Measurements from ENCODE around the gene KCTD2. TPM values are rescaled to one million over a fixed set of nuclear protein-coding genes. Genes with fewer than 3 reads are reported as not detected.

Gene KCTD2
- total and polyA plus RNA-seq, 2 experiments from 2014 or later, result 12.7 to 19.1 TPM

- peaks cover 12% of the 10 kb centered on the region for H3K4me1 ChIP-seq (ENCODE audit: insufficient read depth)
- no peaks in the 10 kb centered on the region for H4K20me1 ChIP-seq (ENCODE audit: insufficient read depth, poor library complexity, severe bottlenecking)
- peak overlapping the region; percentile 96 for H3K27ac ChIP-seq
- H3K9me2 ChIP-seq (replicated peaks; ENCODE audit: insufficient read depth), result no peaks in the 10 kb centered on the region
- DNase-seq (ENCODE audit: low spot score), result no peak
- peak overlapping the region; percentile 89 for H3K4me2 ChIP-seq
- H3K27me3 ChIP-seq, result no peaks in the 10 kb centered on the region
- H3K9me3 ChIP-seq (ENCODE audit: low read depth), result no peaks in the 10 kb centered on the region
- peak overlapping the region; percentile 93 for H2AFZ ChIP-seq
- H3K36me3 ChIP-seq (replicated peaks; ENCODE audit: insufficient read depth, low read depth), result no peaks in the 10 kb centered on the region
- 3% methylated on average over 10 of the region's 10 CpGs for WGBS (ENCODE audit: low lambda C conversion rate, missing lambda C conversion rate)
- peaks cover 17% of the 10 kb centered on the region for H3K79me2 ChIP-seq
- TF ChIP-seq, protein P1, sequence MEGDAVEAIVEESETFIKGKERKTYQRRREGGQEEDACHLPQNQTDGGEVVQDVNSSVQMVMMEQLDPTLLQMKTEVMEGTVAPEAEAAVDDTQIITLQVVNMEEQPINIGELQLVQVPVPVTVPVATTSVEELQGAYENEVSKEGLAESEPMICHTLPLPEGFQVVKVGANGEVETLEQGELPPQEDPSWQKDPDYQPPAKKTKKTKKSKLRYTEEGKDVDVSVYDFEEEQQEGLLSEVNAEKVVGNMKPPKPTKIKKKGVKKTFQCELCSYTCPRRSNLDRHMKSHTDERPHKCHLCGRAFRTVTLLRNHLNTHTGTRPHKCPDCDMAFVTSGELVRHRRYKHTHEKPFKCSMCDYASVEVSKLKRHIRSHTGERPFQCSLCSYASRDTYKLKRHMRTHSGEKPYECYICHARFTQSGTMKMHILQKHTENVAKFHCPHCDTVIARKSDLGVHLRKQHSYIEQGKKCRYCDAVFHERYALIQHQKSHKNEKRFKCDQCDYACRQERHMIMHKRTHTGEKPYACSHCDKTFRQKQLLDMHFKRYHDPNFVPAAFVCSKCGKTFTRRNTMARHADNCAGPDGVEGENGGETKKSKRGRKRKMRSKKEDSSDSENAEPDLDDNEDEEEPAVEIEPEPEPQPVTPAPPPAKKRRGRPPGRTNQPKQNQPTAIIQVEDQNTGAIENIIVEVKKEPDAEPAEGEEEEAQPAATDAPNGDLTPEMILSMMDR (IDR thresholded peaks at IDR 0.05; ENCODE audit: poor library complexity), result no peak
- TF ChIP-seq EZH2phosphoT487 (IDR thresholded peaks at IDR 0.05; ENCODE audit: low read depth, severe bottlenecking, unreplicated experiment) (no peak), EZH2 (IDR thresholded peaks at IDR 0.05; ENCODE audit: borderline replicate concordance) (no peak)
- H3K4me3 ChIP-seq, result peak overlapping the region; percentile 80
Observed at GRCh38 chr17:75013092-75013559, 33.9 kb upstream of the KCTD2 start.

GRCh38 chr17:75019146-75019545 lies 27.9 kb upstream of the KCTD2 start:
- Histone ChIP-seq H3K9me3 (ENCODE audit: low read depth) (no peaks in the 10 kb centered on the region), H3K79me2 (peaks cover 8% of the 10 kb centered on the region), H3K9me2 (replicated peaks; ENCODE audit: insufficient read depth) (no peaks in the 10 kb centered on the region), H3K4me3 (no peak overlapping the region), H3K27ac (no peak overlapping the region), H4K20me1 (ENCODE audit: insufficient read depth, poor library complexity, severe bottlenecking) (no peaks in the 10 kb centered on the region), H2AFZ (no peak overlapping the region), H3K4me1 (ENCODE audit: insufficient read depth) (no peaks in the 10 kb centered on the region), H3K4me2 (no peak overlapping the region), H3K27me3 (no peaks in the 10 kb centered on the region), H3K36me3 (replicated peaks; ENCODE audit: insufficient read depth, low read depth) (no peaks in the 10 kb centered on the region)
- WGBS (ENCODE audit: low lambda C conversion rate, missing lambda C conversion rate), result 97% methylated on average over 5 of the region's 5 CpGs
- DNase-seq (ENCODE audit: low spot score), result no peak
- TF ChIP-seq, protein P1 (IDR thresholded peaks at IDR 0.05; ENCODE audit: poor library complexity), result no peak
- TF ChIP-seq EZH2 (IDR thresholded peaks at IDR 0.05; ENCODE audit: borderline replicate concordance) (no peak), EZH2phosphoT487 (IDR thresholded peaks at IDR 0.05; ENCODE audit: low read depth, severe bottlenecking, unreplicated experiment) (no peak)

DNA sequence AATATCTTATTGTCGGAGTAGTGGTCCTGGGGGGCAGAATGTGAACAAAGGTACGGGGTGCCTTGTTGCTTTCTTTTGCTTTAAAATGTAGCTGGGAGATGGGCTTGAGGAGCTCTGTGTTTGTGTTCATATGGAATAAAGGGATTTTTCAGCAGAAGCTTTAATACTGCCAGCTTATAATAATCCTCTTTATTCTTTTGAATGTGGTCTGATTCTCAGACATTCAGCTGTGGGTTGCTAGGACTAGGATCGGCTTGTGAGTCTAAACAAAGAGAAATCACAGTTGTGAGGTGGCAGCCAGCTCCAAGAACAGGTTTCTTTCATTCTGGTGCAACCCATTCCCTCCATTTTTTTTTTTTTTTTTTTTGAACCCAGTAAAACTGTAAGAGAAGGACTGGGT lies 27.3 kb upstream of the KCTD2 start:
- no peaks in the 10 kb centered on the region for H4K20me1 ChIP-seq (ENCODE audit: insufficient read depth, poor library complexity, severe bottlenecking)
- H3K9me2 ChIP-seq (replicated peaks; ENCODE audit: insufficient read depth), result no peaks in the 10 kb centered on the region
- H3K27ac ChIP-seq, result no peak overlapping the region
- H3K9me3 ChIP-seq (ENCODE audit: low read depth), result no peaks in the 10 kb centered on the region
- TF ChIP-seq EZH2 (IDR thresholded peaks at IDR 0.05; ENCODE audit: borderline replicate concordance) (no peak), EZH2phosphoT487 (IDR thresholded peaks at IDR 0.05; ENCODE audit: low read depth, severe bottlenecking, unreplicated experiment) (no peak)
- TF ChIP-seq, protein P1 (IDR thresholded peaks at IDR 0.05; ENCODE audit: poor library complexity), result no peak
- peaks cover 4% of the 10 kb centered on the region for H3K79me2 ChIP-seq
- H3K27me3 ChIP-seq, result no peaks in the 10 kb centered on the region
- H3K4me3 ChIP-seq, result no peak overlapping the region
- no peaks in the 10 kb centered on the region for H3K4me1 ChIP-seq (ENCODE audit: insufficient read depth)
- no peak overlapping the region for H3K4me2 ChIP-seq
- no peaks in the 10 kb centered on the region for H3K36me3 ChIP-seq (replicated peaks; ENCODE audit: insufficient read depth, low read depth)
- H2AFZ ChIP-seq, result no peak overlapping the region
- no peak for DNase-seq (ENCODE audit: low spot score)
- 93% methylated on average over 3 of the region's 3 CpGs for WGBS (ENCODE audit: low lambda C conversion rate, missing lambda C conversion rate)

All from hepatocyte (in vitro differentiated cells).